ENCODE measurements around the gene KRT8.

GRCh38 chr12:52951126-52951525 is 46.2 kb upstream of the KRT8 start:
- no peak for TF ChIP-seq GATA2 (IDR thresholded peaks at IDR 0.05; ENCODE audit: low read depth, low read length)
- TF ChIP-seq GATA3 (IDR thresholded peaks at IDR 0.05; ENCODE audit: low read depth, low read length): no peak
